IMR-90 (cell line): ENCODE measurements around the gene MYO1C. TPM values are rescaled to one million over a fixed set of nuclear protein-coding genes. Genes with fewer than 3 reads are reported as not detected.

Experiments used
- ATAC-seq: fragments of 200-7000 bp; cut with Tn5 transposase; 2 replicates; pipeline ENCODE4 v1.9.1; 2020; ENCODE audit warnings: low read depth, mild to moderate bottlenecking, moderate library complexity
- BruUV-seq: library from RNA; stranded (reverse); fragments of 400-500 nt; replicated peaks from 2 replicates; lab custom pipeline; 2021; lab: Mats Ljungman, UMichigan
- CTCF ChIA-PET: fragments of 300-600 bp; formaldehyde crosslinking; extraction: SDS; loops from one replicate; lab custom pipeline; 2021; ENCODE audit warnings: antibody characterized with exemption; lab: Yijun Ruan, JAX
- POLR2A ChIA-PET: fragments of 300-600 bp; sonication (Branson Sonifier 250); formaldehyde crosslinking; loops from one replicate; lab custom pipeline; 2022; ENCODE audit warnings: antibody characterized with exemption; ENCODE audit not compliant: unreplicated experiment; lab: Charles Lee
- DNase-seq: peaks from one replicate; pipeline ENCODE4 v3.0.0; 2013
- H2AFZ ChIP-seq: replicated peaks from 2 replicates; pipeline ENCODE3; 2013; ENCODE audit warnings: low read length, mild to moderate bottlenecking; ENCODE audit not compliant: poor library complexity
- H2AK5ac ChIP-seq: 2 replicates; pipeline ENCODE4 v1.6.1; 2013; ENCODE audit warnings: low read depth, low read length, inconsistent platforms
- H2AK9ac ChIP-seq: replicated peaks from 2 replicates; pipeline ENCODE3; 2013; ENCODE audit warnings: mild to moderate bottlenecking, low read depth, low read length, moderate library complexity; ENCODE audit not compliant: poor library complexity
- H2BK120ac ChIP-seq: 2 replicates; pipeline ENCODE4 v1.6.1; 2013; ENCODE audit warnings: low read depth, low read length, inconsistent platforms
- H2BK15ac ChIP-seq: 3 replicates; pipeline ENCODE4 v1.6.1; 2013; ENCODE audit warnings: low read depth, low read length, inconsistent platforms
- H2BK20ac ChIP-seq: 2 replicates; pipeline ENCODE4 v1.6.1; 2013; ENCODE audit warnings: low read depth, mild to moderate bottlenecking, inconsistent platforms, low read length, moderate library complexity
- H2BK5ac ChIP-seq: 2 replicates; pipeline ENCODE4 v1.6.1; 2013; ENCODE audit warnings: mild to moderate bottlenecking, low read depth, low read length, inconsistent platforms; ENCODE audit not compliant: poor library complexity, severe bottlenecking
- H3K14ac ChIP-seq: replicated peaks from 2 replicates; pipeline ENCODE4 v1.6.1; 2013; ENCODE audit warnings: low read depth, low read length, inconsistent platforms
- H3K18ac ChIP-seq: 2 replicates; pipeline ENCODE4 v1.6.1; 2013; ENCODE audit warnings: low read depth, low read length, control low read depth
- H3K23ac ChIP-seq: 2 replicates; pipeline ENCODE4 v1.6.1; 2013; ENCODE audit warnings: low read depth, low read length, inconsistent platforms
- H3K27ac ChIP-seq: 2 replicates; pipeline ENCODE4 v1.5.1; 2013; ENCODE audit warnings: mild to moderate bottlenecking, control low read depth, low read length; ENCODE audit not compliant: insufficient read depth
- H3K27me3 ChIP-seq: 2 replicates; pipeline ENCODE4 v1.6.1; 2013; ENCODE audit warnings: low read length; ENCODE audit not compliant: control insufficient read depth, insufficient read depth
- H3K36me3 ChIP-seq: 2 replicates; pipeline ENCODE4 v1.6.1; 2013; ENCODE audit warnings: low read length, mixed read lengths; ENCODE audit not compliant: control insufficient read depth, insufficient read depth
- H3K4ac ChIP-seq: 2 replicates; pipeline ENCODE4 v1.6.1; 2013; ENCODE audit warnings: low read depth, low read length, inconsistent platforms
- H3K4me1 ChIP-seq: 2 replicates; pipeline ENCODE4 v1.6.1; 2013; ENCODE audit warnings: low read length, mixed read lengths; ENCODE audit not compliant: control insufficient read depth, insufficient read depth
- H3K4me2 ChIP-seq: 2 replicates; pipeline ENCODE4 v1.6.1; 2013; ENCODE audit warnings: low read depth, mild to moderate bottlenecking, control low read depth, low read length, moderate library complexity
- H3K4me3 ChIP-seq: 2 replicates; pipeline ENCODE4 v1.5.1; 2013; ENCODE audit warnings: low read depth, mild to moderate bottlenecking, control low read depth, low read length, moderate library complexity; ENCODE audit not compliant: insufficient read depth
- H3K56ac ChIP-seq: 2 replicates; pipeline ENCODE4 v1.6.1; 2013; ENCODE audit warnings: low read length, inconsistent platforms; ENCODE audit not compliant: insufficient read depth; ENCODE audit errors: extremely low read depth
- H3K79me1 ChIP-seq, 2 experiments: 2 replicates each; pipeline ENCODE4 v1.6.1; 2013; ENCODE audit warnings: low read length in 2 of 2, inconsistent platforms in 1 of 2, low read depth in 1 of 2
- H3K9ac ChIP-seq: 2 replicates; pipeline ENCODE4 v1.6.1; 2013; ENCODE audit warnings: low read depth, low read length, control low read depth
- H3K9me1 ChIP-seq: 2 replicates; pipeline ENCODE4 v1.6.1; 2013; ENCODE audit warnings: low read length, inconsistent platforms; ENCODE audit not compliant: insufficient read depth
- H3K9me3 ChIP-seq: 2 replicates; pipeline ENCODE4 v1.6.1; 2013; ENCODE audit warnings: low read length; ENCODE audit not compliant: control insufficient read depth, insufficient read depth
- H4K20me1 ChIP-seq: 2 replicates; pipeline ENCODE4 v1.6.1; 2013; ENCODE audit warnings: low read length, inconsistent platforms; ENCODE audit not compliant: insufficient read depth
- H4K5ac ChIP-seq: 2 replicates; pipeline ENCODE4 v1.6.1; 2013; ENCODE audit warnings: mild to moderate bottlenecking, low read depth, low read length, control low read depth
- H4K8ac ChIP-seq, 2 experiments: 2 replicates each; pipeline ENCODE4 v1.6.1; 2013; ENCODE audit warnings: low read depth in 2 of 2, low read length in 2 of 2, control low read depth in 1 of 2, inconsistent platforms in 1 of 2
- H4K91ac ChIP-seq: 2 replicates; pipeline ENCODE4 v1.6.1; 2013; ENCODE audit warnings: low read depth, low read length, inconsistent platforms; ENCODE audit not compliant: insufficient read depth
- BHLHE40 ChIP-seq: fragments of 150-350 bp; IDR thresholded peaks from 2 replicates; pipeline ENCODE4 v1.6.1; 2016; ENCODE audit warnings: mild to moderate bottlenecking, low read depth, low read length
- MAFK ChIP-seq: IDR thresholded peaks from 2 replicates; pipeline ENCODE4 v1.6.1; 2012; ENCODE audit warnings: low read depth, low read length, improper control_type of control experiment
- MXI1 ChIP-seq: IDR thresholded peaks from 2 replicates; pipeline ENCODE4 v1.6.1; 2012; ENCODE audit warnings: low read depth, mild to moderate bottlenecking, low read length, moderate library complexity, borderline replicate concordance
- NFE2L2 ChIP-seq: fragments of 150-350 bp; IDR thresholded peaks from 2 replicates; pipeline ENCODE4 v1.6.1; 2016; ENCODE audit warnings: low read depth, mild to moderate bottlenecking, low read length
- POLR2A ChIP-seq: IDR thresholded peaks from 2 replicates; pipeline ENCODE4 v1.6.1; 2012; ENCODE audit warnings: mild to moderate bottlenecking, low read depth, low read length
- RAD21 ChIP-seq: IDR thresholded peaks from 2 replicates; pipeline ENCODE4 v1.6.1; 2012; ENCODE audit warnings: low read length, improper control_type of control experiment
- RCOR1 ChIP-seq: IDR thresholded peaks from 2 replicates; pipeline ENCODE4 v1.6.1; 2012; ENCODE audit warnings: mild to moderate bottlenecking, low read length, improper control_type of control experiment; ENCODE audit not compliant: insufficient replicate concordance
- RFX5 ChIP-seq: IDR thresholded peaks from 2 replicates; pipeline ENCODE4 v1.8.0; 2012; ENCODE audit warnings: low read depth, mild to moderate bottlenecking, low read length, moderate library complexity
- USF2 ChIP-seq: fragments of 150-350 bp; IDR thresholded peaks from 2 replicates; pipeline ENCODE4 v1.6.1; 2017; ENCODE audit warnings: mild to moderate bottlenecking, antibody characterized with exemption, low read length, low read depth
- WGBS, 2 experiments: methylation state at CpG; one replicate each; pipeline versions ENCODE4 v1.1.5 to v1.1.7; 2013; ENCODE audit warnings: missing lambda C conversion rate in 2 of 2; ENCODE audit not compliant: insufficient read length in 1 of 2; ENCODE audit errors: extremely low coverage in 2 of 2; 5-methylcytosine and 5-hydroxymethylcytosine counted together
- dilution Hi-C: fragments of 300-500 bp; cut with HindIII; formaldehyde crosslinking; loops from one replicate; pipeline ENCODE4 v1.14.3; 2018; ENCODE audit warnings: low sequenced_read_pairs; ENCODE audit not compliant: unreplicated experiment
- in situ Hi-C: fragments of 300-500 bp; cut with MboI; formaldehyde crosslinking; loops from 3 replicates; pipeline ENCODE4 v1.14.3; 2019; ENCODE audit warnings: low sequenced_read_pairs, inconsistent platforms, mixed read lengths
- intact Hi-C: fragments of 100-400 bp; cut with micrococcal nuclease; formaldehyde crosslinking; loops from 2 replicates; pipeline ENCODE4 v1.10.0; 2022
- polyA plus RNA-seq, 3 experiments: library from polyadenylated mRNA; depleted of rRNA; stranded (reverse); fragments of >200 nt; gene quantifications; 2 replicates each; pipeline ENCODE4 v1.2.3, GENCODE V29; 2012; ENCODE audit warnings: low replicate concordance in 1 of 3
- total RNA-seq: library from RNA; depleted of rRNA; stranded (reverse); fragments of >200 nt; gene quantifications from 2 replicates; pipeline ENCODE4 v1.2.3, GENCODE V29; 2012
- TF ChIP-seq, protein P1 (sequence below): fragments of 150-350 bp; IDR thresholded peaks from 2 replicates; pipeline ENCODE4 v1.6.1; 2016; ENCODE audit warnings: low read depth, mild to moderate bottlenecking, low read length, moderate library complexity, borderline replicate concordance

MYO1C gene
- total and polyA plus RNA-seq, 2 of the 4 experiments (the other 2 are of a cell fraction), result 162 to 196 TPM

DNA sequence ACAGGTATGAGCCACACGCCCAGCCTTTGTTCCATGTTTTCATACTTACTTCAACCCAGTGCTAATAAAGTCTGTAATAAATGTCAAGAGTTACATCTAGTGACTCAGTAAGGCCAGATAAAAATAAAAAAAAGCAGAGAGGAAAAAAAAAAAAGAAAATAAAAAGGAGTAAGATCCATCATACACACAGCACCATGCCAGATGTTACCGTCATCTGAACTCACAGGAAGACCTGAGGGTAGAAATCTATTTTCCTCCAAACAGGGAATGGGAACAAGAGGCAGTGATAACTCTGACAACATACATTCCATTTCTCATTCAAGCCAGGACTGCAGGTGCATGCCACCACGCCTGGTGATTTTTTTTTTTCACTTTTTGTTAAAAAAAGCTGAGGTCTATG is 57.2 kb downstream of the MYO1C start:
- Histone ChIP-seq H2BK5ac (no peak overlapping the region), H3K4me3 (no peak overlapping the region), H3K9ac (no peak overlapping the region), H3K9me1 (peaks cover 24% of the 10 kb centered on the region), H4K5ac (no peak overlapping the region), H4K20me1 (peaks cover 62% of the 10 kb centered on the region), H3K4me1 (peaks cover 19% of the 10 kb centered on the region), H3K56ac (no peak overlapping the region), H2AK5ac (no peak overlapping the region), H3K27me3 (no peaks in the 10 kb centered on the region), H3K4me2 (no peak overlapping the region), H2BK15ac (no peak overlapping the region), H3K23ac (no peak overlapping the region), H3K14ac (no peak overlapping the region), H4K8ac (no peak overlapping the region), H3K27ac (no peak overlapping the region), H2BK20ac (no peak overlapping the region), H4K91ac (no peak overlapping the region), H2AK9ac (no peak overlapping the region), H3K79me1 (peaks cover 31 to 75% of the 10 kb centered on the region in 2 experiments), H2BK120ac (no peak overlapping the region), H3K36me3 (peaks cover 28% of the 10 kb centered on the region), H3K18ac (no peak overlapping the region), H3K9me3 (no peaks in the 10 kb centered on the region), H2AFZ (no peak overlapping the region), H3K4ac (no peak overlapping the region)
- no peak for ATAC-seq
- ChIA-PET CTCF (no interaction called here), POLR2A (interaction anchor here (0.6 kb wide), 1 partner anchor 11 kb away, joined by 8 read pairs; no protein-coding TSS in a partner anchor)
- BruUV-seq, result no TSS peak
- TF ChIP-seq POLR2A, result no peak
- no peak for TF ChIP-seq USF2
- TF ChIP-seq MXI1, result no peak
- TF ChIP-seq RCOR1, result no peak
- TF ChIP-seq BHLHE40, result no peak
- TF ChIP-seq RAD21, result no peak
- TF ChIP-seq, protein P1, sequence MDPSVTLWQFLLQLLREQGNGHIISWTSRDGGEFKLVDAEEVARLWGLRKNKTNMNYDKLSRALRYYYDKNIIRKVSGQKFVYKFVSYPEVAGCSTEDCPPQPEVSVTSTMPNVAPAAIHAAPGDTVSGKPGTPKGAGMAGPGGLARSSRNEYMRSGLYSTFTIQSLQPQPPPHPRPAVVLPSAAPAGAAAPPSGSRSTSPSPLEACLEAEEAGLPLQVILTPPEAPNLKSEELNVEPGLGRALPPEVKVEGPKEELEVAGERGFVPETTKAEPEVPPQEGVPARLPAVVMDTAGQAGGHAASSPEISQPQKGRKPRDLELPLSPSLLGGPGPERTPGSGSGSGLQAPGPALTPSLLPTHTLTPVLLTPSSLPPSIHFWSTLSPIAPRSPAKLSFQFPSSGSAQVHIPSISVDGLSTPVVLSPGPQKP, result no peak
- no peak for TF ChIP-seq RFX5
- no peak for TF ChIP-seq NFE2L2
- no peak for TF ChIP-seq MAFK
- intact Hi-C loops, result no loop called here
- in situ Hi-C loops, result loop anchor here (10.0 kb wide), 1 partner anchor 71 kb away; no protein-coding TSS in a partner anchor
- no CpG with 5 or more reads among the region's 3 CpGs for WGBS, 2 experiments
- no peak for DNase-seq
- dilution Hi-C loops, result no loop called here
